GM18511 (cell line): Measurements from ENCODE around the gene ZCWPW1.
A peak's percentile ranks its signal among the peaks of the same experiment; 100 is the strongest.

ENCODE experiments used
- ATAC-seq: cut with Tn5 transposase; IDR thresholded peaks from one replicate; pipeline ENCODE4 v1.9.1; 2021; ENCODE audit warnings: mild to moderate bottlenecking, moderate library complexity; ENCODE audit not compliant: unreplicated experiment

ZCWPW1 gene

GRCh38 chr7:100433276-100433591 is 4.7 kb upstream of the ZCWPW1 start:
- ATAC-seq, result no peak

DNA sequence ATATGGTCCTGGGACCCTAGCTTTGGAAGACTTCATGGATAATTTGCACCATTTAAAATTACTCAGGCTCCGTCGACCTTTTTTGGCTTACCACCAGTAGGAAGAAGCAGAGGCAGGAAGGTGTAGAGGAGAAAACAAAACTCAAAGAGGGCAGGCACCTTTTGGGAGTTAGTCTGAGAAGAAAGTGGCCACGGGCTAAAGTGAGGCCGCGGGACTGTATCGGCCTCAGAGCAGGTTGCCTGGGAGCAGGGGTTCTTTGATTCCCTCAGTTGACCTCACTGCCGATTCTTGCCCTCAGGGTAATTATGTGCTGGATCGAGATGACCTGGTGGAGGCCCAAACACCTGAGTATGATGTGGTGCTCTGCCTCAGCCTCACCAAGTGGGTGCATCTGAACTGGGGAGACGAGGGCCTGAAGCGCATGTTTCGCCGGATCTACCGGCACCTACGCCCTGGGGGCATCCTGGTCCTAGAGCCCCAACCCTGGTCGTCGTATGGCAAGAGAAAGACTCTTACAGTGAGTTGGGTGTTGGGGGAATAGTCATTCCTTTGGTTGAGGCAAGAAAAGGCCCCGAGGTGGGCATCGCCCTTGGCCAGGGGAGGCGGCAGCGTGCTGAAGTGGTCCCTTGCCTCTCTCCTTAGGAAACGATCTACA is 4.2 kb upstream of the ZCWPW1 start:
- no peak for ATAC-seq

GRCh38 chr7:100432053-100432452 is 3.5 kb upstream of the ZCWPW1 start:
- no peak for ATAC-seq

DNA sequence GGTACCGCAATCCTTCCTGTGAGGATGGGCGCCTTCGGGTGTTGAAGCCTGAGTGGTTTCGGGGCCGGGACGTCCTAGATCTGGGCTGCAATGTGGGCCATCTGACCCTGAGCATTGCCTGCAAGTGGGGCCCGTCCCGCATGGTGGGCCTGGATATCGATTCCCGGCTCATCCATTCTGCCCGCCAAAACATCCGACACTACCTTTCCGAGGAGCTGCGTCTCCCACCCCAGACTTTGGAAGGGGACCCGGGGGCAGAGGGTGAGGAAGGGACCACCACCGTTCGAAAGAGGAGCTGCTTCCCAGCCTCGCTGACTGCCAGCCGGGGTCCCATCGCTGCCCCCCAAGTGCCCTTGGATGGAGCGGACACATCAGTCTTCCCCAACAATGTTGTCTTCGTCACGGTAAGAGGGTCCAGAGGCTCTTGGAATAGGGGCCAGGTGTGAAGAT is 2.8 kb upstream of the ZCWPW1 start:
- ATAC-seq, result no peak

DNA sequence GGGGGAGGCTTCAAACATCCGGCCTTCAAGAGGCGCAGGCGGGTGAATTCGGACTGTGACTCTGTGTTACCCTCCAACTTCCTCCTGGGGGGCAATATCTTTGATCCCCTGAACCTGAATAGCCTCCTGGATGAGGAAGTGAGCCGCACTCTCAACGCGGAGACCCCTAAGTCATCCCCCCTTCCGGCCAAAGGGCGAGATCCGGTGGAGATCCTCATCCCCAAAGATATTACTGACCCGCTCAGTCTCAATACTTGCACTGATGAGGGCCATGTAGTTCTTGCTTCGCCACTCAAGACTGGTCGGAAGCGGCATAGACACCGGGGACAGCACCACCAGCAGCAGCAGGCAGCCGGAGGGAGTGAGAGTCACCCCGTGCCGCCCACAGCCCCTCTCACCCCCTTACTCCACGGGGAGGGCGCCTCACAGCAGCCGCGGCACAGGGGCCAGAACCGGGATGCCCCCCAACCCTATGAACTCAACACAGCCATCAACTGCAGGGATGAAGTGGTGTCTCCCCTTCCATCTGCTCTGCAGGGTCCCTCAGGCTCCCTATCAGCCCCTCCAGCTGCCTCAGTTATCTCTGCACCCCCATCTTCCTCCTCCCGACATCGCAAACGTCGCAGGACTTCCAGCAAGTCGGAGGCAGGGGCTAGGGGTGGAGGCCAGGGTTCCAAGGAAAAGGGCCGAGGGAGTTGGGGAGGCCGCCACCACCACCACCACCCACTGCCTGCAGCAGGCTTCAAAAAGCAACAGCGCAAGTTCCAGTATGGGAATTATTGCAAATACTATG is 2.2 kb upstream of the ZCWPW1 start:
- no peak for ATAC-seq

GRCh38 chr7:100429637-100430492 is 1.4 kb upstream of the ZCWPW1 start, which contains the start of gene MEPCE:
MEPCE (plus strand) TSS chr7:100429831; CDS start chr7:100430019, 188 bp downstream.
- ATAC-seq, result peak; percentile 42

- peak; percentile 55 for ATAC-seq
Measured at GRCh38 chr7:100428967-100429636, 599 bp upstream of the ZCWPW1 start.

DNA sequence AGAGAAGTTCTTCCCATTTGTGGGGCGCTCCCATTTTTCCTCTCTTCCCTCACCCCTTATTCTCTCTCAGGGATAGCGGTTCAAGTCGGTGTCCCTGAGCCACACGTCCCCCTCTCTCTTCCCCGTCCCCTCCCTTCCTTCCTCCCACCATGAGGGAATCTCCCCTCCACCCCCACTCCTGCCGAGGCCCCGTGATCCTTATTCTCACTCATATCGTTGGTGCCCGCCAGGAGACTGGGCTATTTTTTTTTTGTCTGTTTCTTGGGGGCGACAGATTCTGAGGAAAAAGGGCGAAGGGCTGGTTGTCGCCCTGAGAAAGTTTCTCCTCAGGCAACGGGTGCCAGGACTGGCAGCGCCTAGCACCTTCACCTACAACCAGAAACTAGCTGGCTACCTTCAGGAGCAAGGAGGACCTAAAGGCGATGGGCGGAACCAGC is 723 bp downstream of the ZCWPW1 start:
- no peak for ATAC-seq

- no peak for ATAC-seq
Measured at GRCh38 chr7:100426516-100426915, 2.0 kb downstream of the ZCWPW1 start.

DNA sequence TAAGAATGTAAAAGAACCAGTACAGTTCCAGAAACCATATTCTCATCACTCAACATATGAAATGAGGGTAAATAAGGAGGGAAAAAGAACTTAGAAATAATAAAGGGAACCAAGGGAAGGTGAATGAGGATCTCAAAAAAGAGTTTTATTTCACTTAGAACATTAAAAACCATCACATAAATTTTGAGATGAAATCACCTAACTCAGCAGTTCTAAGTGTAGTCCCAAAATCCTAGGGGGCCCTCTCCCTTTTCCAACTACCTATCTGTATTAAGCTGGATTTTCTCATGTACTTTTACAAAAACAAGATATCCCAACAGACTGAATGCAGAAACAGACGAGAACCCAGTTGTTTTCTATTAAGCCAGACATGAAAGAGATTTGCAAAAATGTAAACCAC is 3.2 kb downstream of the ZCWPW1 start:
- ATAC-seq, result no peak

DNA sequence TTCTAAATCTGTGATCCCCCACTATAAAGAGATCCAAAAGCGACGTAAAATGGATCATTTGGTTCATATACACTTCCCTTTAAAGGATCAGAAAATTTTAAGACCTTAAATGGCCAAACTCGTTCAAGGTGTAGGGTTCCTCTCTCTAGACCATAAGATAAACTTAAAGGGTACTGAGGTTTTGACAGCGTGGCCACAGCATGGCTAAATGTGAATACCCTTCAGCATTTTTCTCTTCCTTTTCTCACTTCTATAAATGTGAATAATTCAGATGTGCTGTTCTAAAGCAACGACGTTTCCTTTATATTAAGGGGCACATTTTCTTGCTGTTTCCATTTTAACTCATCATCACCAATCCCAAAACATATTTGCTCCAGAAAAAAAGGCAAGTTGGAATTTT is 5.2 kb downstream of the ZCWPW1 start:
- ATAC-seq, result no peak

GRCh38 chr7:100419660-100420226 is 8.8 kb downstream of the ZCWPW1 start:
- ATAC-seq, result no peak

DNA sequence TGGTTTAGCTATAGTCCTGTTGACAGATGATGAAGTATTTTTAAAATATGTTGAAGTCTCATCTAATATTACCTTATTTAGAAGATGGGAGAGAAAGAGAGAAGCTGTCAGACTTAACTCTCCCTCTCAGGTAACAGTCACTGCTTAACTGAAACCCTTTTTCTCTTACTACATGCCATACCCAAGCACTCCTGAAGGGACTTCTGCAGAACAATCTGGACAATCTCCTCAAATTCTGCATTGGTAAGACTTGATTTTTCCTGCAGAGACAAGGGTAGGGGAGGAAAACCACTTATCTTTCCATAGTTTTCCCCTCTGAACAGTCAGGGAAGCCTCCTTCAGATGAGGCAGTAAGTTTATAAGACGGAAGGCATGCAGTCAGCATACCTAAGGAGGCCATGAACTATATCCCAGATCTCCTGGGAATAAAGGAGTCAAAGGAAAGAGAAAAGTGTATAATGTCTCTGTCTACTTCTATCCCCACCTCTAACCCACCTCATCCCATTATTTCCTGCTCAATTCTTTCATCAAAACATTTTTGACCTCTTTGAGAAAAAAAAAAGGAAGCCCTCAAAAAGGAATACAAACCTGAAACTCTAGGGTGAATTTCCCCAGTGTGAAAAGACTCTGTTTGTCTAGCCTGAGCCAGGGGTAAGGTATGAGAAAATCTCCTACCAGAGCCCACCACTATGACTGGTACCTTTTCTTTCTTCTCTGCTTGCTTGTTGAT is 9.4 kb downstream of the ZCWPW1 start:
- no peak for ATAC-seq

DNA sequence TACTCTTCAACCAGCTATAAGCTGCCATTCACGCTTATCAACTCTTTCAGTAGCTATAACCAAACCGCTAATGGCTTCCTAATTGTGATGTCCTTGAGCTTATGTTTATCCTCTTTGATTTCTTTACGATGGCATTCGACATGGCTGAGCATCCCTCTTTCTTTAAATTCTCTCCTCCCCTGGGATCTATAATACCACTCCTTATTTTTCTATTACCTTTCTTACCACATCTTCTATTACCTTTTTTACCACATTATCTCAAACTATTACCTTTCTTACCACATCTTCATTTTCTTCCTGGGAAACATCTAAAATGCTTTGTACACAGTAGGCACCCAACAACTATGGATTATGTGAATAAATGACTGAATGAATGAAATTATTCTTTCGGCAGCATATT is 13.1 kb downstream of the ZCWPW1 start:
- no peak for ATAC-seq

GRCh38 chr7:100413889-100414288 is 14.6 kb downstream of the ZCWPW1 start:
- ATAC-seq, result no peak

- no peak for ATAC-seq
Measured at GRCh38 chr7:100413346-100413745, 15.2 kb downstream of the ZCWPW1 start.

DNA sequence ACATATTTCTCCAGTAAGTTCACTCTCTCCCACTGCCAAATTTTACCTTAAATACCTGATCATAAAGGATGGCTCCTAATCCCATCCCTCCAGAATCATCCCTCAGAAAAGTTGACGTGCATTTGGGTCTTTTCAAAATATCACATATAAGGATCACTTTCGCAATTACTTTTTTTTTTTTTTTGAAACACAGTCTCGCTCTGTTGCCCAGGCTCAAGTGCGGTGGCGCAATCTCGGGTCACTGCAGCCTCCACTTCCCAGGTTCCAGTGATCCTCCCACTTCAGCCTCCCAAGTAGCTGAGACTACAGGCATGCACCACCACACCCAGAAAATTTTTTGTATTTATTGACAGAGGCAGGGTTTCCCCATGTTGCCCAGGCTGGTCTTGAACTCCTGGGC is 17.4 kb downstream of the ZCWPW1 start:
- ATAC-seq, result no peak

- peak; percentile 59 for ATAC-seq
Measured at GRCh38 chr7:100407285-100408180, 21.0 kb downstream of the ZCWPW1 start.

- no peak for ATAC-seq
Measured at GRCh38 chr7:100406767-100407166, 21.7 kb downstream of the ZCWPW1 start.
